Lower leg skin (tissue), 4 donors: Measurements from ENCODE around the gene SLC22A3. TPM values are rescaled to one million over a fixed set of nuclear protein-coding genes. Genes with fewer than 3 reads are reported as not detected.

ENCODE experiments used
- DNase-seq, 2 donors: peaks; one replicate each; pipeline ENCODE4 v3.0.0-alpha.2; 2019; ENCODE audit warnings: low spot score in 2 of 2
- H3K4me3 ChIP-seq: fragments of 200-600 bp; sonication (generic); 2 replicates; pipeline ENCODE4 v1.5.1; 2017; ENCODE audit warnings: mild to moderate bottlenecking, low read depth; ENCODE audit not compliant: poor library complexity, severe bottlenecking
- CTCF ChIP-seq, 3 donors: fragments of 450-650 bp; IDR thresholded peaks; one replicate each; pipeline ENCODE4 v1.5.1; 2016; ENCODE audit warnings: antibody characterized with exemption in 3 of 3, mild to moderate bottlenecking in 3 of 3, moderate library complexity in 2 of 3
- POLR2A ChIP-seq, 2 donors: fragments of 450-650 bp; IDR thresholded peaks; one replicate each; pipeline ENCODE4 v1.6.1; 2016 to 2017; ENCODE audit warnings: antibody characterized with exemption in 2 of 2, mild to moderate bottlenecking in 1 of 2, moderate library complexity in 1 of 2
- WGBS, 2 donors: methylation state at CpG; one replicate each; pipeline ENCODE4 v1.1.5; 2018; 5-methylcytosine and 5-hydroxymethylcytosine counted together
- intact Hi-C: fragments of 100-400 bp; cut with DNase I; formaldehyde crosslinking; loops from one replicate; pipeline ENCODE4 v1.15.0; 2023; ENCODE audit warnings: low total_unique reads
- total RNA-seq, 4 donors: library from RNA; depleted of rRNA; stranded (reverse); fragments of >200 nt; gene quantifications; one replicate each; pipeline ENCODE4 v1.1.0, GENCODE V29; 2016

Gene SLC22A3
- total RNA-seq, 4 donors from 2014 or later, result 10.4 to 15.7 (median 12.3) TPM

DNA sequence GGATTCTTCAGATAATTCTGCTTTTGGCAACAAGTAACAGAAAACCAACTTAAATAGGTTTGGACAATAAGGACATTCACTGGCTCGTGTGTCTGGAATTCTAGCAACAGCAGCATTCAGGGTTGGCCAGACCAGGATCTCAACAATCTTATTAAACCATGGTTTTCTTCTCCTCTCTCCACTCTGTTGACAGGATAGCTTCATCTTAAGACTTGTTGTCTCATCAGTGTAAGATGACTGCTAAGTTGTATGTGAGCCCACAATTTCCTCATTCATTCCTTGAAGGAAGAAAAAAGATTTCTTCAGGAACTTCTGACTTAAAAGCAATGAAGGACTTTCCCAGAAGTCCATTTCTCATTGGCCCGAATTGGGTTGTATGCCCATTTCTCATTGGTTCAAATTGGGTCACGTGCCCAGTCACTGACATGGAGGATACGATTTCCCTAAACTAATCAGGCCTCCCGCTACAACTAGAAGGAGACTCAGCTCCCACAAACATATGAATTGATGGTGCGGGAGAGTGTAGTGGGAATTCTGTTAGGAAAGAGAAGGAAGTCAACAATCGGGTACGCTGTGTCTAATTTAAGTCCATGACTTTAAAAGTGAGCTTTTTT, 83.7 kb downstream of the SLC22A3 start:
- H3K4me3 ChIP-seq, result no peak overlapping the region
- intact Hi-C loops, result no loop called here
- 72 to 78% methylated on average over 8 of the region's 8 CpGs for WGBS, 2 donors
- DNase-seq, result no peak
- TF ChIP-seq POLR2A (IDR thresholded peaks at IDR 0.05) (no peak), CTCF (IDR thresholded peaks at IDR 0.05) (no peak)

DNA sequence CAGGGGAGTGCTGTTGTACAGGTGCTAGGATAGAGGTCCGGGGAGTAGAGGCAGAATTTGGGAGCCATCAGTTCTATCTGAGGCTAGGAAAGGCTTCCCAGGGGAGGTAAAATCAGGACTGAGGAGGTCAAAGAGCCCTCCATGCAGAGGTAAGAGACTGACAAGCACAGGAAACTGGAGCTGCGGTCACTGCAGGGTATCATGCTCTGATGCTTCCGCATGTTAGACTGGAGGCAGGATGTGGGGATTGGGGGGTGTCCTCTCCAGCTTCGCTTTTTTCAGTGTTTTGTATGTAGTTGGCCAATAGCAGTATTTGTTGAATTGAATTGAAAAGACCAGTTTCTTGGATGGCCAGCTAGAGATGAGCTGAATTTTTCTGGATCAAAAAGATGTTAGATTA, 87.8 kb downstream of the SLC22A3 start:
- H3K4me3 ChIP-seq, result no peak overlapping the region
- DNase-seq, result no peak
- WGBS, 2 donors, result 84 to 86% methylated on average over 4 of the region's 4 CpGs
- intact Hi-C loops, result no loop called here
- TF ChIP-seq POLR2A (IDR thresholded peaks at IDR 0.05) (no peak), CTCF (IDR thresholded peaks at IDR 0.05) (no peak)

GRCh38 chr6:160437154-160437553, 89.0 kb downstream of the SLC22A3 start:
- TF ChIP-seq CTCF (IDR thresholded peaks at IDR 0.05) (no peak), POLR2A (IDR thresholded peaks at IDR 0.05) (no peak)
- 77 to 91% methylated on average over 5 of the region's 5 CpGs for WGBS, 2 donors
- DNase-seq, result no peak
- intact Hi-C loops, result no loop called here
- H3K4me3 ChIP-seq, result no peak overlapping the region

GRCh38 chr6:160437775-160438174, 89.6 kb downstream of the SLC22A3 start:
- H3K4me3 ChIP-seq, result no peak overlapping the region
- TF ChIP-seq POLR2A (IDR thresholded peaks at IDR 0.05) (no peak), CTCF (IDR thresholded peaks at IDR 0.05) (no peak)
- no peak for DNase-seq
- WGBS, 2 donors, result 89 to 90% methylated on average over 4 of the region's 4 CpGs
- intact Hi-C loops, result no loop called here

- DNase-seq, result no peak
- no peak overlapping the region for H3K4me3 ChIP-seq
- TF ChIP-seq CTCF (IDR thresholded peaks at IDR 0.05), result no peak
- no peak for TF ChIP-seq POLR2A (IDR thresholded peaks at IDR 0.05)
- intact Hi-C loops, result no loop called here
- WGBS, 2 donors, result 86 to 93% methylated on average over 4 of the region's 4 CpGs
Observed at GRCh38 chr6:160438481-160438880, 90.3 kb downstream of the SLC22A3 start.

GRCh38 chr6:160439751-160440150, 91.6 kb downstream of the SLC22A3 start:
- DNase-seq, result no peak
- TF ChIP-seq POLR2A (IDR thresholded peaks at IDR 0.05) (no peak), CTCF (IDR thresholded peaks at IDR 0.05) (no peak)
- 38 to 42% methylated on average over 5 of the region's 5 CpGs for WGBS, 2 donors
- intact Hi-C loops, result no loop called here
- no peak overlapping the region for H3K4me3 ChIP-seq
